Hepatocyte (in vitro differentiated cells): ENCODE measurements around the gene MINK1.

Source experiments
- EZH2 ChIP-seq: fragments of 200-600 bp; sonication (generic); IDR thresholded peaks from 2 replicates; pipeline ENCODE4 v1.6.1; 2016; ENCODE audit warnings: antibody characterized with exemption, mild to moderate bottlenecking, borderline replicate concordance
- EZH2phosphoT487 ChIP-seq: fragments of 200-600 bp; sonication (generic); IDR thresholded peaks from one replicate; pipeline ENCODE4 v1.6.1; 2018; ENCODE audit warnings: antibody characterized with exemption, mild to moderate bottlenecking, low read depth, moderate library complexity; ENCODE audit not compliant: unreplicated experiment, severe bottlenecking
- TF ChIP-seq, protein P1 (sequence below): fragments of 200-600 bp; sonication (generic); IDR thresholded peaks from 2 replicates; pipeline ENCODE4 v1.5.1; 2016; ENCODE audit warnings: antibody characterized with exemption, mild to moderate bottlenecking; ENCODE audit not compliant: poor library complexity

DNA sequence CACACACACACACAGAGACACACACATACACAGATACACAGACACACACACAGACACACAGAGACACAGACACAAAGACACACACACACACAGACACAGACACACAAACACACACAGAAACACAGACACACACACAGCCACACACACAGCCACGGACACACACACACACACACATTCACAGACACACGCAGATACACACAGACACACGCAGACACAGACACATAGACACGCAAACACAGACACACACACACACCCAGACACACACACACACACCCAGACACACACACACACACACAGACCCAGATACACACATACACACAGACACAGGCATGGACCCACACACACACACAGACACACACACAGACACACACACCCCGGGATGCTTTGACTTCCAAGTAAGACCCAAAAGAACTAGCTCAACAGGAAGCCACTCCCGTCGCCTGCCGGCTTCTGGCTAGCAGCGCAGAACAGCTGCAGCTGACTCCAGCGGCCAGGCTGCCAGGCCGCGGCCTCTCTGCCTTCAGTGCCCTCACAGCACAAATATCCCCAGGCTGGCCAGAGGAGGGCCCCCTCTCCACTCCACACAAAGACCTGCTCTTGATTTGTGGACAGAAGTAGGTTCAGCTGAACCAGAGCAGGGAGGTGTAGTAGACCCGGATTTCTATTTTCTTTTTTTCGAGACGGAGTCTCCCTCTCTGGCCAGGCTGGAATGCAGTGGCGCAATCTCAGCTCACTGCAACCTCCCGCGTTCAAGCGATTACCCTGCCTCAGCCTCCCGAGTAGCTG lies 75.8 kb downstream of the MINK1 start:
- TF ChIP-seq EZH2 (no peak), EZH2phosphoT487 (no peak)
- TF ChIP-seq, protein P1, sequence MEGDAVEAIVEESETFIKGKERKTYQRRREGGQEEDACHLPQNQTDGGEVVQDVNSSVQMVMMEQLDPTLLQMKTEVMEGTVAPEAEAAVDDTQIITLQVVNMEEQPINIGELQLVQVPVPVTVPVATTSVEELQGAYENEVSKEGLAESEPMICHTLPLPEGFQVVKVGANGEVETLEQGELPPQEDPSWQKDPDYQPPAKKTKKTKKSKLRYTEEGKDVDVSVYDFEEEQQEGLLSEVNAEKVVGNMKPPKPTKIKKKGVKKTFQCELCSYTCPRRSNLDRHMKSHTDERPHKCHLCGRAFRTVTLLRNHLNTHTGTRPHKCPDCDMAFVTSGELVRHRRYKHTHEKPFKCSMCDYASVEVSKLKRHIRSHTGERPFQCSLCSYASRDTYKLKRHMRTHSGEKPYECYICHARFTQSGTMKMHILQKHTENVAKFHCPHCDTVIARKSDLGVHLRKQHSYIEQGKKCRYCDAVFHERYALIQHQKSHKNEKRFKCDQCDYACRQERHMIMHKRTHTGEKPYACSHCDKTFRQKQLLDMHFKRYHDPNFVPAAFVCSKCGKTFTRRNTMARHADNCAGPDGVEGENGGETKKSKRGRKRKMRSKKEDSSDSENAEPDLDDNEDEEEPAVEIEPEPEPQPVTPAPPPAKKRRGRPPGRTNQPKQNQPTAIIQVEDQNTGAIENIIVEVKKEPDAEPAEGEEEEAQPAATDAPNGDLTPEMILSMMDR: peak; percentile 88
